Endodermal cell (in vitro differentiated cells): ENCODE data around the gene CARM1. TPM values are rescaled to one million over a fixed set of nuclear protein-coding genes. Genes with fewer than 3 reads are reported as not detected.

Experiments used
- DNase-seq: peaks from one replicate; pipeline ENCODE4 v3.0.0-alpha.2; 2017
- H3K27ac ChIP-seq: 2 replicates; pipeline ENCODE4 v1.5.1; 2013; ENCODE audit warnings: mild to moderate bottlenecking, low read depth, low read length, moderate library complexity
- H3K27me3 ChIP-seq: 2 replicates; pipeline ENCODE4 v1.6.1; 2013; ENCODE audit warnings: mild to moderate bottlenecking, low read length, moderate library complexity; ENCODE audit not compliant: insufficient read depth, control insufficient read depth, poor library complexity, severe bottlenecking
- H3K36me3 ChIP-seq: 2 replicates; pipeline ENCODE4 v1.7.0; 2013; ENCODE audit warnings: mild to moderate bottlenecking, low read length, moderate library complexity; ENCODE audit not compliant: control insufficient read depth, insufficient read depth
- H3K4me1 ChIP-seq: one replicate; pipeline ENCODE4 v1.7.0; 2013; ENCODE audit warnings: low read length; ENCODE audit not compliant: control insufficient read depth, insufficient read depth
- H3K4me3 ChIP-seq: 2 replicates; pipeline ENCODE4 v1.5.1; 2013; ENCODE audit warnings: mild to moderate bottlenecking, low read length, moderate library complexity
- H3K9ac ChIP-seq: 2 replicates; pipeline ENCODE4 v1.6.1; 2013; ENCODE audit warnings: mild to moderate bottlenecking, low read length, moderate library complexity; ENCODE audit not compliant: poor library complexity, severe bottlenecking; ENCODE audit errors: extremely low read depth
- H3K9me3 ChIP-seq: 2 replicates; pipeline ENCODE4 v1.6.1; 2013; ENCODE audit warnings: mild to moderate bottlenecking, low read length, moderate library complexity; ENCODE audit not compliant: control insufficient read depth
- H3K27ac Mint-ChIP-seq: 2 replicates; pipeline ENCODE4 v1.8.0; 2020; ENCODE audit warnings: mixed read lengths
- H3K27me3 Mint-ChIP-seq: 2 replicates; pipeline ENCODE4 v1.8.0; 2021; ENCODE audit warnings: mild to moderate bottlenecking, mixed read lengths; ENCODE audit not compliant: insufficient read depth
- H3K36me3 Mint-ChIP-seq: 2 replicates; pipeline ENCODE4 v1.8.0; 2020; ENCODE audit warnings: low read depth, mixed read lengths
- H3K4me1 Mint-ChIP-seq: 2 replicates; pipeline ENCODE4 v1.8.0; 2020; ENCODE audit warnings: mixed read lengths
- H3K4me3 Mint-ChIP-seq: 2 replicates; pipeline ENCODE4 v1.8.0; 2020; ENCODE audit warnings: mild to moderate bottlenecking, moderate library complexity, mixed read lengths
- H3K9me3 Mint-ChIP-seq: 2 replicates; pipeline ENCODE4 v1.8.0; 2020; ENCODE audit warnings: mild to moderate bottlenecking, mixed read lengths
- WGBS, 2 experiments: methylation state at CpG; one replicate each; pipeline versions ENCODE4 v1.1.5 to v1.1.7; 2013; ENCODE audit warnings: missing lambda C conversion rate in 2 of 2, mixed read lengths in 1 of 2; ENCODE audit not compliant: insufficient coverage in 1 of 2, insufficient read length in 1 of 2; 5-methylcytosine and 5-hydroxymethylcytosine counted together
- total RNA-seq, 2 donors: library from RNA; stranded (reverse); fragmentation: NEBNext Ultra II Directional in 1 of 2; extraction: Animal tissue kit (Norgen Biotek cat#: 25700) in 1 of 2; gene quantifications; 2 replicates in 1 of 2; 3 replicates in 1 of 2; pipeline ENCODE4 v1.2.1, GENCODE V29; 2021
- TF ChIP-seq, protein P1 (sequence below): fragments of 200-600 bp; sonication (generic); conservative IDR thresholded peaks from 2 replicates; pipeline ENCODE4 v1.5.0; 2021; ENCODE audit warnings: antibody characterized with exemption, mild to moderate bottlenecking

CARM1 gene
- total RNA-seq, 2 donors from 2014 or later = 80.6 to 86.6 TPM

DNA sequence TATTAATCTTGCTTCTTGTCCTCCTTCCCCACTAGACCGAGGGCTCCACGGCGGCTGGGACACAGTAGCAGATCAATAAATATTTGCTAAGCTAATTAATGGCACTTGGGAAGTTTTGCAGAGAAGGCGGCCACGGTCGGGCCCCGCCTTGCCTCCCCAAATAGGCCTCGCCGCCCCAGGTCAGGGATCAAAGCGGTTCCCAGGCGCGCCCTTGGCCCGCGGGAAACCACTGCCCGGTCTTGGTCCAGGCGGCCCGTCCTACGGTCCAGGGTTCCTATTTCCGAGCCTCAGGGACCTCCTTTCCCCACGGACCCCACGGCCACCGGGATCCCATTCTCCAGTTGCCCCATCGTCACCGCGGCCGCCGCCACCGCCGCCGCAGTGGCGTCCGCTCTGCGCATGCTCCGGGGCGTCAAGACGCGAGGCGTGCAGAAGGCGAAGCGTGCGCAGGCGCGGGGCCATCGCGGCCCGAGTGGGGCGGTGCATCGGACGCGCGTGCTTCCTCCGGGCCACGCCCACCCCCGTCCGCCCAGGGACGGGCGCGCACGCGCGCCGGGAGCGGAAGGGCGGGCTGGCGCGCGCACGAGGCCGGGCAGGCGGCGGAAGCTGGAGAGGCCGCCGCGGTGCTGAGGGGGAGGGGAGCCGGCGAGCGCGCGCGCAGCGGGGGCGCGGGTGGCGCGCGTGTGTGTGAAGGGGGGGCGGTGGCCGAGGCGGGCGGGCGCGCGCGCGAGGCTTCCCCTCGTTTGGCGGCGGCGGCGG is 89.1 kb downstream of the CARM1 start, which contains the start of gene SMARCA4:
Gene SMARCA4, plus strand, starts transcription at position 717 of the 759 bp plus-strand sequence. CDS start 23,122 bp downstream, outside the sequence.
- peaks cover 10% of the 10 kb centered on the region for H3K4me1 Mint-ChIP-seq
- no peaks in the 10 kb centered on the region for H3K9me3 ChIP-seq
- H3K27me3 ChIP-seq = no peaks in the 10 kb centered on the region
- TF ChIP-seq, protein P1, sequence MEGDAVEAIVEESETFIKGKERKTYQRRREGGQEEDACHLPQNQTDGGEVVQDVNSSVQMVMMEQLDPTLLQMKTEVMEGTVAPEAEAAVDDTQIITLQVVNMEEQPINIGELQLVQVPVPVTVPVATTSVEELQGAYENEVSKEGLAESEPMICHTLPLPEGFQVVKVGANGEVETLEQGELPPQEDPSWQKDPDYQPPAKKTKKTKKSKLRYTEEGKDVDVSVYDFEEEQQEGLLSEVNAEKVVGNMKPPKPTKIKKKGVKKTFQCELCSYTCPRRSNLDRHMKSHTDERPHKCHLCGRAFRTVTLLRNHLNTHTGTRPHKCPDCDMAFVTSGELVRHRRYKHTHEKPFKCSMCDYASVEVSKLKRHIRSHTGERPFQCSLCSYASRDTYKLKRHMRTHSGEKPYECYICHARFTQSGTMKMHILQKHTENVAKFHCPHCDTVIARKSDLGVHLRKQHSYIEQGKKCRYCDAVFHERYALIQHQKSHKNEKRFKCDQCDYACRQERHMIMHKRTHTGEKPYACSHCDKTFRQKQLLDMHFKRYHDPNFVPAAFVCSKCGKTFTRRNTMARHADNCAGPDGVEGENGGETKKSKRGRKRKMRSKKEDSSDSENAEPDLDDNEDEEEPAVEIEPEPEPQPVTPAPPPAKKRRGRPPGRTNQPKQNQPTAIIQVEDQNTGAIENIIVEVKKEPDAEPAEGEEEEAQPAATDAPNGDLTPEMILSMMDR = no peak
- peak within 1 kb of the TSS; percentile 96 for H3K4me3 Mint-ChIP-seq
- H3K4me1 ChIP-seq = no peaks in the 10 kb centered on the region
- WGBS, 2 experiments = 1 to 3% methylated on average over 6 to 90 of the region's 100 CpGs
- peak within 1 kb of the TSS; percentile 96 for H3K27ac ChIP-seq
- peak within 1 kb of the TSS; percentile 97 for H3K27ac Mint-ChIP-seq
- DNase-seq = peak; percentile 98
- H3K36me3 Mint-ChIP-seq = peaks cover 12% of the 10 kb centered on the region
- H3K9me3 Mint-ChIP-seq = no peaks in the 10 kb centered on the region
- peak within 1 kb of the TSS; percentile 94 for H3K9ac ChIP-seq
- peak within 1 kb of the TSS; percentile 99 for H3K4me3 ChIP-seq
- no peaks in the 10 kb centered on the region for H3K27me3 Mint-ChIP-seq
- peaks cover 9% of the 10 kb centered on the region for H3K36me3 ChIP-seq

DNA sequence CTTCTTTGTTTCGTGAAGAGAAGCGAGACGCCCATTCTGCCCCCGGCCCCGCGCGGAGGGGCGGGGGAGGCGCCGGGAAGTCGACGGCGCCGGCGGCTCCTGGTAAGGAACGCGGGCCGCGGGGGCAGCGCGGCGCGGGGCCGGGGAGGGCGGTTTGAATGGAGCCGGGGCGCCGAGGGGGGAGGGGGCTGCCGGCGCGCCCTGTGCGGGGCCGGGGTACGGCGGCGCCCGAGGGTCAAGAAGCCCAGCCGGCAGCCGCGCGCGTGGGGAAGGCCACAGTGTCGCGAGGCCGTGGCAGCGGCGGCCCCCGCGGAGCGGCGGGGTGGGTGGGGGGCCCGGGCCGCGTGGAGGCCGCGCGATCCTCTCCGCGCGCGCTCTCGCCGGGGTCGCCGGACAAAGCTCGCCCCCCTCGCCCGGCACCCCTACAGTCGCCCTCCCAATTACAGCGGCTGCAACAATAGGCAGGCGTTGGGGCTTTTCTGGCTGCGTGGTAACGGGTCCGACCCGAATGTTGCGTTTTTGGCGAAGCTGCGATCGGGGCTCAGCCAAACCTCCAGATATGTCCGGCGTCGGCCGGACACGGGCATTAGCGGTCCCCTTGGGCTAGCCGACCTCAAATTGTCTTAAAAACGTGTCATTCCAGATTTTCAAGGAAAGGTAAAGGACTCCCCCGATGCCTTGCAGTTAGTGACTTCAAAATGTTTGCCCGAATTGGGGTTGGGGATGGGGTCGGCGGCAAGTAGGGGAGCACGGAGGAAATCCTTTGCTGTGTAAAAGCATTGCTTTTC is 89.9 kb downstream of the CARM1 start:
- DNase-seq = peak; percentile 73
- H3K36me3 Mint-ChIP-seq = peaks cover 14% of the 10 kb centered on the region
- 0% methylated on average over 27 to 92 of the region's 92 CpGs for WGBS, 2 experiments

DNA sequence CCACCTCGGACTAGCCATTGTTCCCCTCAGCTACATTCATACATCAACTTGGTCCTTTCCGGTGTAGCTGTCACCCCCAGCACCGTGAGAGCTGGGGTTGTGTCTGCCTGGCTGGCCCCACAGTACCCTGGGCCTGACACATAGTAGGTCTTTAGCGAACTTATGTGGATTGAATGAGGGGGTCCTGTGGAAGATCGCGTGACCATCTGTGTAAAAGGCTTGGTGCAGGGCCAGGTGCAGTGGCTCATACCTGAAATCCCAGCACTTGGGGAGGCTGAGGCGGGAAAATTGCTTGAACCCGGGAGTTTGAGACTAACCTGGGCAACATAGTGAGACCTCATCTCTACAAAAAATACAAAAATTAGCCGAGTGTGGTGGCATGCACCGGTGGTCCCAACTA is 91.5 kb downstream of the CARM1 start:
- WGBS, 2 experiments = 95 to 96% methylated on average over 6 to 10 of the region's 10 CpGs

More for the DNA sequence above, 89.9 kb downstream of the CARM1 start:
- H3K9me3 ChIP-seq = no peaks in the 10 kb centered on the region
- H3K27me3 ChIP-seq = no peaks in the 10 kb centered on the region
- peak overlapping the region; percentile 96 for H3K27ac ChIP-seq
- peaks cover 10% of the 10 kb centered on the region for H3K36me3 ChIP-seq
- H3K27me3 Mint-ChIP-seq = no peaks in the 10 kb centered on the region
- TF ChIP-seq, protein P1 = no peak
- H3K27ac Mint-ChIP-seq = peak overlapping the region; percentile 97
- no peaks in the 10 kb centered on the region for H3K4me1 ChIP-seq
- no peaks in the 10 kb centered on the region for H3K9me3 Mint-ChIP-seq
- peak overlapping the region; percentile 99 for H3K4me3 ChIP-seq
- H3K9ac ChIP-seq = peak overlapping the region; percentile 94
- peaks cover 11% of the 10 kb centered on the region for H3K4me1 Mint-ChIP-seq
- H3K4me3 Mint-ChIP-seq = peak overlapping the region; percentile 96

More for the DNA sequence above, 91.5 kb downstream of the CARM1 start:
- peaks cover 15% of the 10 kb centered on the region for H3K4me1 Mint-ChIP-seq
- DNase-seq = no peak
- H3K4me3 ChIP-seq = peak overlapping the region; percentile 99
- no peaks in the 10 kb centered on the region for H3K27me3 Mint-ChIP-seq
- H3K27me3 ChIP-seq = no peaks in the 10 kb centered on the region
- H3K36me3 ChIP-seq = peaks cover 10% of the 10 kb centered on the region
- peak overlapping the region; percentile 85 for H3K27ac Mint-ChIP-seq
- no peaks in the 10 kb centered on the region for H3K9me3 ChIP-seq
- H3K27ac ChIP-seq = no peak overlapping the region
- peaks cover 14% of the 10 kb centered on the region for H3K36me3 Mint-ChIP-seq
- peak overlapping the region; percentile 96 for H3K4me3 Mint-ChIP-seq
- H3K9ac ChIP-seq = no peak overlapping the region
- no peaks in the 10 kb centered on the region for H3K9me3 Mint-ChIP-seq
- TF ChIP-seq, protein P1 = no peak
- no peaks in the 10 kb centered on the region for H3K4me1 ChIP-seq
